Measurements from ENCODE around the gene TMEM100.
"Not testable (repeated sequence)": the region's sequence is repeated elsewhere in the genome, so short reads cannot be mapped to it uniquely, and the experiment has no call there.

The TMEM100 gene

DNA sequence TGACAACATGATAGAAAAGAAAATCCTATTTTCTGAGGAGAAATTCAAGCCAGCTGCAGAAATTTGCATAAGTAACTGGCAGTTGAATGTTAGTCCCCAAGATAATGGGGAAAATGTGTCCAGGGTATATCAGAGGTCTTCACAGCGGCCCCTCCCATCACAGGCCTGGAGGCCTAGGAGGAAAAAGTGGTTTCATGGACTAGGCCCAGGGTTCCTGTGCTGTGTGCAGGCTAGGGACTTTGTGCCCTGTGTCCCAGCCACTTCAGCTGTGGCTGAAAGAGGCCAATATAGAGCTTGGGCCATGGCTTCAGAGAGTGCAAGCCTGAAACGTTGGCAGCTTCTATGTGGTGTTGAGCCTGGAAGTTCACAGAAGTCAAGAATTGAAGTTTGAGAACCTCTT, 35.6 kb downstream of the TMEM100 start:
- DNase-seq (ENCODE audit: low read depth, low spot score) = no peak

DNA sequence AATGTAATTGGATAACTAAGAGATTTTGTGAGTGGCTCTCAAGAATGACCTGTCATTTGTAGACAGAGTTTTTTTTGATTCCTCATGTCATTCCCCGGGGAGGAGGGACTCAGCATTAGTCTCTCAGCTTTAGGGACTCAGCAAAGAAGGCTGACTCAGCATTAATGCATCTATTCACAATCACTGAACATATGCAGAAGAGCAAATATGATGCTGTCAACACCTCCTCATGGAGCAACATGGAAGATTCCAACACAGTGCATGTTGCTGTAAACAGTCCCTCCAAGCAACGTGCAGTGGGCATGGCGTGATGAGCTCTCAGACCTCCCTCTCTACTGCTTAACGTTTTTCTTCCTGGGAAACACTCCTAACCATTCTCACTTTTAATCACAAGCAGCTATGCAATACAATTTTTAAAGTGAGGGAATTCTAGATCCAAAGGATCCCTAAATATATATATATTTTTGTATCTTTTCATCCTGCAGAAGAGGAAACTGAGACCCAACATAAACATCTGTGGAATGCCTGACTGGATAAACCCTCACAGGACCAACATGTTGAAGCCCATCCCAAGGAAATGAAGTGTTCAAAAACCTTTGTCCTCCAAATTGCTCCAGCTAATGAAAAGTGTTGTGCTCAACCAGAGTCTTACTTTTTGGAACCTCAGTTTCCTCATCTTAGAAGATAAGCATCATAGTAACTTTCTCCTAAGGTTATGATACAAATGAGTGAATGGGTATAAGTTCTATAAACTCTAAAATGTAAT, 38.9 kb downstream of the TMEM100 start:
- DNase-seq (ENCODE audit: low read depth, low spot score) = no peak

DNA sequence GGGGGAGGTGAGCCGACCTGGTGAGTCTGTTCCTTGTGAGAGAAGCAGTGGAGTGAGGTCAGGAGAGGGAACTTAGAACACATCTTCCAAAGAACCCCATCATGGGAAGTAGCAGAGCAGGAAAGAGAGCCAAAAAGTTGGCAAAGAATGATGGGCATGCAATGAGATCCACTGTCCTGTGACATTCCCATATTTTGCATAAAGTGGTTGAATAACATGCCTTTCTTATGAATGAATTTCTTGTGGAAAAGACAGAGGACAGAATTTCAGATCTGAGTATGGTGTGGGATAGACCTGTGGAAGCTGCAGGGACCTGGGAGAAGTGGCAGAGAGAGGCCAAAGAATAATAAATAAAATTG, 41.3 kb downstream of the TMEM100 start:
- no peak for DNase-seq (ENCODE audit: low read depth, low spot score)

DNA sequence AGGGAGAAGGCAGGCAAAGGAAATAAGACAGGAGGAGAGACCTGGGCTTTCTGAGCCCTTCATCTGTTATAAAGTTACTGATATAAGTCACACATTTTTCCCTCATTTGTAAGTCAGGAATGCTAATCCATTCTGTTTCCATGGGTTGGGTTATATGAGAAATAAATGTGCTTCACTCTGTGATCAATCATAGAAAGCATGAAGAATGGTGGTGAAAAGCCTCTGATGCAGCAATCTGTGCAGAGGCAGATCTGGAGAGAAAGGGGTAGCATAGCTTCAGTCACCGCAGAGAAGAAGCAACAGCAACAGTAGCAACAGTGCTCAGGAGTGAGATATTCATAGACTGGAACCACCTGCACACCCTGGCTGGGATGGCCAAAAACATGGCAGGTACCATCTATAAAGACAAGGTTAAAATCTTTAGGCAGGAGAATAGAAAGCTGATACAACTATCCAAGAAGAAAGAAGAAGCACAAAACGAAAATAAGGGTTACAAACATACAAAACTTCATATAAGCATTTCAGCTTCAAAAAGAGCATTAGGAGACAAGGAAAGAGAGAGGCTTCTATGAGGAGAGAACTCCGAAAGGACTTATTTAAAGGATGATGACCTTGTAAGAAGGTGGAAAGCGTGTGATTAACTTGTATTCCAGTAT, 41.9 kb downstream of the TMEM100 start:
- no peak for DNase-seq (ENCODE audit: low read depth, low spot score)

DNA sequence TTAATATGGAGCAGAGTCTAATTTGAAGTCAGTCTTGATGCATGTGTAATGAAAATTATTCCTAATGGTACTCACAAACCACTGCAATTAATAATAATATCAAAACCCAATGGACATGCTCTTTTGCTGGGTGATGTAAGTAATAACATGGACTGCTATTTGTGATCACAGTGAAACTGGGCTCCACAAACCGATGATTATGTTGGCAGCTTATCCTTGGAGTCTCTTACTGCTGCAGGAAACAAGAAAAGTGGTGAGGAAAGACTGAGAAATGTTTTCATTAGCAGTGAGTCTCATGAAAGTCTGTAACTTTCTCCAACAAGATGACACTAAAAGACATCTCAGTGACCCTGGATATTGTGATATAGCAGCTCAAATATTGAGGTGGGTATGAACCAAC, 45.2 kb downstream of the TMEM100 start:
- DNase-seq (ENCODE audit: low read depth, low spot score) = no peak

DNA sequence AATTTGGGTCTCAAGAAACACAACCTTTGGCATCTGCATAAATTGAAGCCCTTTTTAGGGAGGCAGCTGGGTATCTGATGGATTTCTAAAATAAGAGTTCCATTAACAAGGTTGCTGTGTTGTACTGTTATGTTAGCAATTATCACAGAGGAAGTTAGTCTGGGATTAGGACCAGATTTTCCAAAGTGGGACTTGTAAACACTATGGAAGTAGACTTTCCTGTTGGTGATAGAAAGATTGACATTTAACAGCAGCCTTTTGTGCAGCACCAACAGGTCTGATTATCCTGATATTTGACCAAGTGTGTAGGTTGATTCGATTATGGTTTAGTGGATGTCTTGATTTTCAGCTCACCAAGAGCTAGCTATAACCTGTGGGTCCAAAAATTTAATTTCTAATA, 46.4 kb downstream of the TMEM100 start:
- no peak for DNase-seq (ENCODE audit: low read depth, low spot score)

DNA sequence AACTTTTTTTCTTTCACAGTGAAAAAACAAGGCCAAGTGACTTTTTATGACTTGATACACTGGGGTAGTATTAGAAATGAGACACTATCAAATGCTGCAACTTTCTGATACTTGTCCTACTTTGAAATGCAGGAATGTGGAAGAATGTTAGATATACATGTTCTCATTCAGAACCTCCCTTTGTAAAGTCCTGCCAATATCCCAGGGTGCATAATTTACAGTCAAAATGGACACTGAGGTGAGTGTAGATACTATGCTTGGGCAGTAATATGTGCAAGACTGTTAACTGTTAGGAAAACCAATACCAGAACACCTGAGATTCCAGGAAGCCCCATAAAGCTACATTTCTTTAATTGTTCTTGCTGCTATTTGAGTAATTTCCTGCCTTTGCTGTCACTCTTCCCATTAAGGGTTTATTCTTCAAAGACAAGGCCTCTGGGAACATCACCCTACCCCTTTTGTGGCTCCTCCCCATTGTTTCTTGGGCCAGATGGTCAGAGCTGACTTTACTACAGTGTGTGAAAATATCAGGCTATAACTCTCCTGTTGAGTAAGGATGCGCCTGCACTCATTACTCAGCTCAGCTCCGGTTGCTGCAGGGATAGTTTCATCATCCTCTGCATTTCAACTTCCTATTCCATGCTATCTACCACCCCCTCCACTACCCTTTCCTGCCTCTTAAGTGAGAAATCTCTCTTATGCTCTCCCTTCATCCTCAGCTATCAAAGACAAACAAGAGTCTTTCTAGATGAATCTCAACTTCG, 48.7 kb downstream of the TMEM100 start:
- DNase-seq (ENCODE audit: low read depth, low spot score) = no peak

DNA sequence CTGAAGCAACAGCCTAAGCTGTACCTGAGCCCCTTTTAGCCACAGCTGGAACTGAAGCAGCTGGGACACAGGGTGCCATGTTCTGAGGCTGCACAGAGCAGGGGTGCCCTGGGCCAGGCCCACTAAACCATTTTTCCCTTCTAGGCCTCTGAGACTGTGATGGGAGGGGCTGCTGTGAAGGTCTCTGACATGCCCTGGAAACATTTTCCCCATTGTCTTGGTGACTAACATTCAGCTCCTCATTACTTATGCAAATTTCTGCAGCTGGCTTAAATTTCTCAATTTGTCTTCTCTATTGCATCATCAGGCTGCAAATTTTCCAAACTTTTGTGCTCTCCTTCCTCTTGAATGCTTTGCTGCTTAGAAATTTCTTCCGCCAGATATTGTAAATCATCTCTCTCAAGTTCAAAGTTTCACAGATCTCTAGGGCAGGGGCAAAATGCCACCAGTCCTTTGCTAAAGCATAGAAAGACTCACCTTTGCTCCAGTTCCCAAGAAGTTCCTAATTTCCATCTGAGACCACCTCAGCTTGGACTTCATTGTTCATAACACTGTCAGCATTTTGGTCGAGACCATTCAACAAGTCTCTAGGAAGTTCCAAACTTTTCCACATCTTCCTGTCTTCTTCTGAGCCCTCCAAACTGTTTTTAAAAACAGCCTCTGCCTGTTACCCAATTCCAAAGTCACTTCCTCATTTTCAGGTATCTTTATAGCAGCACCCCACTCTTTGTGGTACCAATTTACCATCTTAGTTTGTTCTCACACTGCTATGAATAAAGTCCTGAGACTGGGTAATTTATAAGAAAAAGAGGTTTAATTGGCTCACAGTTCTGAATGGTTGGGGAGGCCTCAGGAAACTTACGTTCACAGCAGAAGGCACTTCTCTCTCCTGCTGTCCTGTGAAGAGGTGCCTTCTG, 49.8 kb downstream of the TMEM100 start:
- no peak for DNase-seq (ENCODE audit: low read depth, low spot score)

DNA sequence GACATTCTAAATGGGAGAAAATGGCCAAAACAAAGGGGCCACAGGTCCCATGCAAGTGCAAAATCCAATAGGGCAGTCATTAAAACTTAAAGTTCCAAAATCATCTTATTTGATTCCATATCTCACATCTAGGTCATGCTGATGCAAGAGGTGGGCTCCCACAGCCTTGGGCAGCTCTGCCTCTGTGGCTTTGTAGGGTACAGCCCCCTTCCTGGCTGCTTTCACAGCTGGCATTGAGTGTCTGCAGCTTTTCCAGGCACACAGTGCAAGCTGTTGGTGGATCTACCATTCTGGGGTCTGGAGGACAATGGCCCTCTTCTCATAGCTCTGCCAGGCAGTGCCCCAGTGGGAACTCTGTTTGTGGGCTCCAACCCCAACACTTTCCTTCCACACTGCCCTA, 50.7 kb downstream of the TMEM100 start:
- DNase-seq (ENCODE audit: low read depth, low spot score) = not testable (repeated sequence)
